GM23248 (cell line): ENCODE measurements around the gene RBM15B.

ENCODE experiments used
- EZH2 ChIP-seq: fragments of 200-600 bp; sonication (generic); IDR thresholded peaks from 2 replicates; pipeline ENCODE4 v1.6.1; 2018; ENCODE audit warnings: antibody characterized with exemption, mild to moderate bottlenecking; ENCODE audit not compliant: insufficient read depth, poor library complexity, severe bottlenecking
- EZH2phosphoT487 ChIP-seq: fragments of 200-600 bp; sonication (generic); IDR thresholded peaks from 2 replicates; pipeline ENCODE4 v1.6.1; 2018; ENCODE audit warnings: antibody characterized with exemption, moderate library complexity, mild to moderate bottlenecking, low read depth; ENCODE audit not compliant: insufficient read depth

DNA sequence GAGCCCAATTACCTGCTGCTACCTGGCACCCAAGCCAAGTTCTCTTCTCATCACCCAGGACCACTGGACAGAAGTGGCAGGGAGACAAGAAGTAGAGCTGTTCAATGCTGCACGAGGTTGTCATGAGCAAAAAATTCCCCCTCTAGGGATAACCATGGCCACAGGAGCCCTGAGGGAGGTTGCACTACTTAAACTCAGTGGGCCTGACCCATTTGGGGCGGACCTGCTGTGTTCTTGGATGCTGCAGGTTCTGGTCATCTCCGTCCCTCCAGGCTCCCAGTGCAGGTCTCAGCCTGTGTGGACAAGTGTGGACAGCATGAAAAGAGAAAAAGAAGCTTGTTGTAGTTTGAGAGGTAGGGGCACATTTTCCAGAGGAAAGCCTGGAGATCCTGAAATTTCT is 32.1 kb upstream of the RBM15B start:
- no peak for TF ChIP-seq EZH2
- no peak for TF ChIP-seq EZH2phosphoT487
